Caco-2 (cell line): ENCODE results near the gene PFDN1. TPM values are rescaled to one million over a fixed set of nuclear protein-coding genes. Genes with fewer than 3 reads are reported as not detected.

ENCODE experiments used
- BruUV-seq: library from RNA; stranded (reverse); fragments of 400-500 nt; replicated peaks from 2 replicates; lab custom pipeline; 2021; lab: Mats Ljungman, UMichigan
- CTCF ChIA-PET: fragments of 300-600 bp; sonication (Branson Sonifier 250); formaldehyde crosslinking; loops from one replicate; lab custom pipeline; 2022; ENCODE audit warnings: antibody characterized with exemption; lab: Charles Lee
- POLR2A ChIA-PET: fragments of 300-600 bp; sonication (Branson Sonifier 250); formaldehyde crosslinking; loops from one replicate; lab custom pipeline; 2022; ENCODE audit warnings: antibody characterized with exemption; lab: Charles Lee
- DNase-seq, 2 experiments: peaks; one replicate each; pipeline versions ENCODE4 v3.0.0 to v3.0.0-alpha.2; 2020 to 2022
- H3K27me3 ChIP-seq: replicated peaks from 2 replicates; pipeline ENCODE4 v1.6.0; 2011; ENCODE audit warnings: low read length; ENCODE audit not compliant: control insufficient read depth, insufficient read depth
- H3K36me3 ChIP-seq: 2 replicates; pipeline ENCODE4 v1.5.1; 2011; ENCODE audit warnings: low read length; ENCODE audit not compliant: control insufficient read depth, insufficient read depth
- H3K4me1 ChIP-seq: fragments of 250-450 bp; sonication (Bioruptor Pico); 2 replicates; pipeline ENCODE4 v1.5.1; 2020; ENCODE audit warnings: mild to moderate bottlenecking
- H3K4me3 ChIP-seq: 2 replicates; pipeline ENCODE4 v1.5.1; 2011; ENCODE audit warnings: low read depth, mild to moderate bottlenecking, control low read depth, low read length
- H3K9me3 ChIP-seq: fragments of 250-450 bp; sonication (Bioruptor Pico); 2 replicates; pipeline ENCODE4 v1.5.1; 2020; ENCODE audit warnings: mild to moderate bottlenecking, moderate library complexity
- H3K27ac Mint-ChIP-seq: one replicate; pipeline ENCODE4 v1.8.0; 2022; ENCODE audit warnings: mixed read lengths; ENCODE audit not compliant: unreplicated experiment
- H3K27me3 Mint-ChIP-seq: one replicate; pipeline ENCODE4 v1.8.0; 2022; ENCODE audit warnings: mixed read lengths; ENCODE audit not compliant: insufficient read depth, unreplicated experiment
- H3K36me3 Mint-ChIP-seq: one replicate; pipeline ENCODE4 v1.8.0; 2022; ENCODE audit warnings: mild to moderate bottlenecking, mixed read lengths; ENCODE audit not compliant: insufficient read depth, unreplicated experiment
- H3K4me1 Mint-ChIP-seq: one replicate; pipeline ENCODE4 v1.8.0; 2022; ENCODE audit warnings: low read depth, mixed read lengths; ENCODE audit not compliant: unreplicated experiment
- H3K4me3 Mint-ChIP-seq: one replicate; pipeline ENCODE4 v1.8.0; 2022; ENCODE audit warnings: mild to moderate bottlenecking, moderate library complexity, mixed read lengths; ENCODE audit not compliant: unreplicated experiment
- H3K9me3 Mint-ChIP-seq: one replicate; pipeline ENCODE4 v1.8.0; 2022; ENCODE audit warnings: mixed read lengths; ENCODE audit not compliant: unreplicated experiment
- intact Hi-C: fragments of 100-400 bp; cut with micrococcal nuclease; formaldehyde crosslinking; loops from one replicate; pipeline ENCODE4 v1.10.0; 2022; ENCODE audit not compliant: unreplicated experiment
- total RNA-seq: library from RNA; stranded (reverse); gene quantifications from 2 replicates; pipeline ENCODE4 v1.2.3, GENCODE V29; 2022
- TF ChIP-seq, protein P1 (sequence below), 2 experiments: fragments of 200-600 bp in 1 of 2; IDR thresholded peaks; 1 replicate in 1 of 2; 2 replicates in 1 of 2; pipeline versions ENCODE4 v1.5.1 to v1.8.0; 2011 to 2022; ENCODE audit warnings: antibody characterized with exemption in 1 of 2, control low read depth in 1 of 2, inconsistent platforms in 1 of 2, low read depth in 1 of 2, low read length in 1 of 2, mild to moderate bottlenecking in 1 of 2, moderate library complexity in 1 of 2; ENCODE audit not compliant: insufficient read depth in 1 of 2, severe bottlenecking in 1 of 2, unreplicated experiment in 1 of 2

The PFDN1 gene
- total RNA-seq, 1 experiment from 2014 or later: 81.1 TPM

DNA sequence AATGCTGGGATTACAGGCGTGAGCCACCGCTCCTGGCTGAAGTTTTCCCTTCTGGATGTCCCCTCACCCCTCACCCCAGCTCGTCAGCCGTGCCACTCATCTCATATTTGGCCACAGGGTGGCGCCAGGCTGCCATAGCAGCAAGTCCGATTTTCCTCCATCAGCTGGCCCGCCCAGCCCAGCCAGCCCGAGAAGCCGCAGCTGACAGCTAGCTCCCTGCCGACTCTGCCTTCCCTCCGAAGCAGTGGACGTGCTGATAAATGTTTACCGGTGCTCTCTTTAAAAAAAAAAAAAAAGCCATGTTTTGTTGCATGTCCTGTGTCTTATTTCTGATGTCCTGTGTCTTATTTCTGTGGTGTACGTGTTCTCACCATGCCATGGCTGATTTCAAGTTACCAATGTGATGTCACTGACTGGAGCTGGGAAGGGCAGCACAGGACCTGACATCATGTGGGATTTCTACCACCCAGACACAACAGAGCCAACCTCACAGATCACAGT is 58.3 kb downstream of the PFDN1 start:
- Mint-ChIP-seq H3K27ac (peak overlapping the region; percentile 39), H3K9me3 (no peaks in the 10 kb centered on the region), H3K27me3 (no peaks in the 10 kb centered on the region), H3K36me3 (peaks cover 48% of the 10 kb centered on the region), H3K4me1 (peaks cover 6% of the 10 kb centered on the region), H3K4me3 (no peak overlapping the region)
- peaks cover 22% of the 10 kb centered on the region for H3K4me1 ChIP-seq
- H3K4me3 ChIP-seq: no peak overlapping the region
- DNase-seq: peak; percentile 89 to 90
- TF ChIP-seq, protein P1, sequence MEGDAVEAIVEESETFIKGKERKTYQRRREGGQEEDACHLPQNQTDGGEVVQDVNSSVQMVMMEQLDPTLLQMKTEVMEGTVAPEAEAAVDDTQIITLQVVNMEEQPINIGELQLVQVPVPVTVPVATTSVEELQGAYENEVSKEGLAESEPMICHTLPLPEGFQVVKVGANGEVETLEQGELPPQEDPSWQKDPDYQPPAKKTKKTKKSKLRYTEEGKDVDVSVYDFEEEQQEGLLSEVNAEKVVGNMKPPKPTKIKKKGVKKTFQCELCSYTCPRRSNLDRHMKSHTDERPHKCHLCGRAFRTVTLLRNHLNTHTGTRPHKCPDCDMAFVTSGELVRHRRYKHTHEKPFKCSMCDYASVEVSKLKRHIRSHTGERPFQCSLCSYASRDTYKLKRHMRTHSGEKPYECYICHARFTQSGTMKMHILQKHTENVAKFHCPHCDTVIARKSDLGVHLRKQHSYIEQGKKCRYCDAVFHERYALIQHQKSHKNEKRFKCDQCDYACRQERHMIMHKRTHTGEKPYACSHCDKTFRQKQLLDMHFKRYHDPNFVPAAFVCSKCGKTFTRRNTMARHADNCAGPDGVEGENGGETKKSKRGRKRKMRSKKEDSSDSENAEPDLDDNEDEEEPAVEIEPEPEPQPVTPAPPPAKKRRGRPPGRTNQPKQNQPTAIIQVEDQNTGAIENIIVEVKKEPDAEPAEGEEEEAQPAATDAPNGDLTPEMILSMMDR (IDR thresholded peaks at IDR 0.05; ENCODE audit: insufficient read depth in 1 of 2, low read depth in 1 of 2, low read length in 1 of 2, severe bottlenecking in 1 of 2, unreplicated experiment in 1 of 2): peak; percentile 85 to 87
- CTCF ChIA-PET: interaction anchor here (0.5 to 3.9 kb wide), 25 partner anchors 8 to 299 kb away, joined by 3 to 105 read pairs (median 5); partner anchors contain the start of genes HBEGF, PFDN1 and SLC4A9
- POLR2A ChIA-PET: interaction anchor here (0.6 to 2.0 kb wide), 2 partner anchors 102 to 971 kb away, joined by 3 to 25 read pairs; partner anchors contain the start of gene HBEGF
- no peaks in the 10 kb centered on the region for H3K9me3 ChIP-seq
- H3K36me3 ChIP-seq: no peaks in the 10 kb centered on the region
- BruUV-seq: no TSS peak
- no peaks in the 10 kb centered on the region for H3K27me3 ChIP-seq
- intact Hi-C loops: loop anchor here (1.0 to 5.0 kb wide), 5 partner anchors 58 to 473 kb away; partner anchors contain the start of genes HBEGF and PFDN1

GRCh38 chr5:140243706-140244250 is 59.1 kb downstream of the PFDN1 start:
- DNase-seq: no peak
- H3K4me1 ChIP-seq: peaks cover 22% of the 10 kb centered on the region
- POLR2A ChIA-PET: interaction anchor here (0.6 to 2.0 kb wide), 2 partner anchors 103 to 970 kb away, joined by 3 to 25 read pairs; partner anchors contain the start of gene HBEGF
- intact Hi-C loops: loop anchor here (1.0 to 5.0 kb wide), 5 partner anchors 59 to 474 kb away; partner anchors contain the start of genes HBEGF and PFDN1
- BruUV-seq: no TSS peak
- H3K4me3 ChIP-seq: no peak overlapping the region
- no peak overlapping the region for H3K4me3 Mint-ChIP-seq
- CTCF ChIA-PET: interaction anchor here (0.5 to 3.9 kb wide), 24 partner anchors 8 to 299 kb away, joined by 3 to 105 read pairs (median 4); partner anchors contain the start of genes HBEGF, PFDN1 and SLC4A9
- H3K27ac Mint-ChIP-seq: no peak overlapping the region
- TF ChIP-seq, protein P1 (IDR thresholded peaks at IDR 0.05; ENCODE audit: insufficient read depth in 1 of 2, low read depth in 1 of 2, low read length in 1 of 2, severe bottlenecking in 1 of 2, unreplicated experiment in 1 of 2): no peak
- H3K4me1 Mint-ChIP-seq: peaks cover 6% of the 10 kb centered on the region
- no peaks in the 10 kb centered on the region for H3K27me3 Mint-ChIP-seq
- H3K36me3 Mint-ChIP-seq: peaks cover 46% of the 10 kb centered on the region
- no peaks in the 10 kb centered on the region for H3K27me3 ChIP-seq
- no peaks in the 10 kb centered on the region for H3K36me3 ChIP-seq
- no peaks in the 10 kb centered on the region for H3K9me3 ChIP-seq
- H3K9me3 Mint-ChIP-seq: no peaks in the 10 kb centered on the region

DNA sequence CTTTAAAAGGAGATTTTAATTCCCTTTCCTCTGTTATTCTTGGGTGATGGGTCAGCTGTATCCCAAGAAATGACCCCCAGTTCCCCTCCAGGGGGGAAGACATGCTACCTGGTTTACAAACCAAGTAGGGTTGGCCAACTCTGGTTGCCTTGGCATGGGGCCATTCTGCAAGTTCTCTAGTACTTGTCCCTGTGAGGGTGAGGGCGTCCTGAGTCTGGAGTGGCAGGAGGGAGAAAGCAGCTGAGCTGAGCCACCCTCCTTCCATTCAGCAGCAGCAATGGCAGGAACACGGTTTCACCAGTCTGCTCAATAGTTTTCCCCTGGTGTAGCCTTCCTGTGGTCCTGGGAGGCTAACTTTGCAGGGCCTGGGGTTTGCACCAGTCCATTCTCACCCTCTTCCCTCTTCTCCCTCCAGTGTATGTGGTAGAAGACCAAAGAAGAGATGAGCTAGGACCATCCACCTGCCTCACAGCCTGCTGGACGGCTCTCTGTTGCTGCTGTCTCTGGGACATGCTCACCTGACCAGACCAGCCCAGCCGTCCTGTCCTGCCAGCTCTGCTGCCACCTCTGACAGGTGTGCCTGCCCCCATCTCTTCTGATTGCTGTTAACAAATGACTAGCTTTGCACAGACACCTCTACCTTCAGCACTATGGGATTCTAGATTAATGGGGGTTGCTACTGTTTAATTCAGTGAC is 59.9 kb downstream of the PFDN1 start:
- POLR2A ChIA-PET: interaction anchor here (2.0 kb wide), 1 partner anchor 103 kb away, joined by 25 read pairs; the partner anchor contains the start of gene HBEGF
- intact Hi-C loops: loop anchor here (5.0 kb wide), 2 partner anchors 59 to 474 kb away; partner anchors contain the start of gene PFDN1
- no peaks in the 10 kb centered on the region for H3K27me3 Mint-ChIP-seq
- no peak overlapping the region for H3K4me3 Mint-ChIP-seq
- Histone ChIP-seq H3K36me3 (no peaks in the 10 kb centered on the region), H3K9me3 (no peaks in the 10 kb centered on the region), H3K27me3 (no peaks in the 10 kb centered on the region), H3K4me3 (no peak overlapping the region), H3K4me1 (peaks cover 22% of the 10 kb centered on the region)
- no peak overlapping the region for H3K27ac Mint-ChIP-seq
- CTCF ChIA-PET: interaction anchor here (0.8 to 3.9 kb wide), 5 partner anchors 31 to 116 kb away, joined by 3 to 105 read pairs (median 10); partner anchors contain the start of genes HBEGF and PFDN1
- TF ChIP-seq, protein P1 (IDR thresholded peaks at IDR 0.05; ENCODE audit: insufficient read depth in 1 of 2, low read depth in 1 of 2, low read length in 1 of 2, severe bottlenecking in 1 of 2, unreplicated experiment in 1 of 2): no peak
- H3K4me1 Mint-ChIP-seq: peaks cover 6% of the 10 kb centered on the region
- no peaks in the 10 kb centered on the region for H3K9me3 Mint-ChIP-seq
- DNase-seq: no peak
- BruUV-seq: no TSS peak
- H3K36me3 Mint-ChIP-seq: peaks cover 40% of the 10 kb centered on the region
